Stimulated activated CD4-positive, alpha-beta T cell treated with anti-CD3 and anti-CD28 coated beads, Interleukin-12 subunit alpha, Interleukin-12 subunit beta, amount 100 ng/mL, for 4 hours (primary cell): ENCODE data around the gene GOLT1B.

Source experiments
- DNase-seq: peaks from one replicate; pipeline ENCODE4 v3.0.0-alpha.2; 2020

GOLT1B gene

GRCh38 chr12:21566907-21567394, 65.4 kb downstream of the GOLT1B start:
- no peak for DNase-seq
